ENCODE results near the gene ZNF76.

- TF ChIP-seq CTCF (conservative IDR thresholded peaks at IDR 0.05; ENCODE audit: low read length) (no peak), EZH2phosphoT487 (IDR thresholded peaks at IDR 0.05; ENCODE audit: borderline replicate concordance, low read depth, low read length) (no peak)
These were observed 15.0 kb upstream of the ZNF76 start for GRCh38 chr6:35244551-35244950.

Data from OCI-LY7 (cell line).